ENCODE measurements around the gene HERC3. TPM values are rescaled to one million over a fixed set of nuclear protein-coding genes. Genes with fewer than 3 reads are reported as not detected.

Gene HERC3
- total and polyA plus RNA-seq, 2 experiments from 2014 or later = 2.2 to 2.4 TPM

- H3F3A ChIP-seq (replicated peaks; ENCODE audit: low read depth) = no peaks in the 10 kb centered on the region
- Mint-ChIP-seq H3K36me3 (ENCODE audit: low read depth) (peaks cover 2% of the 10 kb centered on the region; the same call in 1 of the 3 replicates), H3K27ac (no peak overlapping the region), H3K4me3 (no peak overlapping the region), H3K9me3 (peaks cover 6% of the 10 kb centered on the region; the same call in 1 of the 3 replicates), H3K27me3 (ENCODE audit: insufficient read depth, low read depth, poor library complexity) (no peaks in the 10 kb centered on the region), H3K4me1 (no peaks in the 10 kb centered on the region; the same call in 2 of the 3 replicates)
- no peak overlapping the region for H3K4me2 ChIP-seq
- no peaks in the 10 kb centered on the region; the same call in 1 of the 2 replicates for H3K9me2 ChIP-seq (ENCODE audit: insufficient read depth)
- no peak for DNase-seq (ENCODE audit: low spot score)
- H2AFZ ChIP-seq = no peak overlapping the region
- no peak overlapping the region for H3K4me3 ChIP-seq
- TF ChIP-seq STAT1 (IDR thresholded peaks at IDR 0.05; ENCODE audit: unreplicated experiment) (no peak), EZH2phosphoT487 (IDR thresholded peaks at IDR 0.05; ENCODE audit: unreplicated experiment) (no peak), ZNF331 (CRISPR knock-in tag; IDR thresholded peaks at IDR 0.05; ENCODE audit: low read depth) (no peak), ZNF462 (CRISPR knock-in tag; IDR thresholded peaks at IDR 0.05) (no peak), ZNF114 (CRISPR knock-in tag; IDR thresholded peaks at IDR 0.05) (no peak), NANOG (IDR thresholded peaks at IDR 0.05; ENCODE audit: borderline replicate concordance) (no peak), EZH2 (IDR thresholded peaks at IDR 0.05; ENCODE audit: low read depth, unreplicated experiment) (no peak), ETS1 (IDR thresholded peaks at IDR 0.05) (no peak), CREB1 (CRISPR knock-in tag; IDR thresholded peaks at IDR 0.05; ENCODE audit: low read depth) (no peak), CTCF (conservative IDR thresholded peaks at IDR 0.05; ENCODE audit: low read depth in 2 of 2) (no peak), POLR2AphosphoS5 (IDR thresholded peaks at IDR 0.05; ENCODE audit: low read depth) (no peak), REST (IDR thresholded peaks at IDR 0.05; ENCODE audit: unreplicated experiment) (no peak)
- no peaks in the 10 kb centered on the region for H3K36me3 ChIP-seq (ENCODE audit: insufficient read depth)
- H3K79me2 ChIP-seq (replicated peaks; ENCODE audit: insufficient read depth) = no peaks in the 10 kb centered on the region
- no peak for ATAC-seq
- H3K27ac ChIP-seq (ENCODE audit: low read depth) = no peak overlapping the region
- H3K27me3 ChIP-seq (ENCODE audit: insufficient read depth) = no peaks in the 10 kb centered on the region
- no peaks in the 10 kb centered on the region for H3K4me1 ChIP-seq (ENCODE audit: insufficient read depth)
- H4K20me1 ChIP-seq (replicated peaks; ENCODE audit: insufficient read depth) = no peaks in the 10 kb centered on the region
Observed at GRCh38 chr4:88628746-88629145, 36.5 kb downstream of the HERC3 start.
